ENCODE results near the gene GPAM.
"Not testable (repeated sequence)": the region's sequence is repeated elsewhere in the genome, so short reads cannot be mapped to it uniquely, and the experiment has no call there.

The GPAM gene

GRCh38 chr10:112126901-112127300 lies 56.7 kb downstream of the GPAM start:
- DNase-seq: no peak

- DNase-seq: no peak
These were observed 57.4 kb downstream of the GPAM start for GRCh38 chr10:112126172-112126571.

- no peak for DNase-seq
These were observed 58.7 kb downstream of the GPAM start for GRCh38 chr10:112124866-112125265.

GRCh38 chr10:112122827-112123226 lies 60.7 kb downstream of the GPAM start:
- DNase-seq: no peak

- no peak for DNase-seq
These were observed 63.1 kb downstream of the GPAM start for GRCh38 chr10:112120491-112120890.

- peak; percentile 26 for DNase-seq
These were observed 67.7 kb downstream of the GPAM start for GRCh38 chr10:112115781-112116385.

- not testable (repeated sequence) for DNase-seq
These were observed 73.8 kb downstream of the GPAM start for GRCh38 chr10:112109779-112110178.
